ENCODE data around the gene ADIPOR2.

The ADIPOR2 gene

DNA sequence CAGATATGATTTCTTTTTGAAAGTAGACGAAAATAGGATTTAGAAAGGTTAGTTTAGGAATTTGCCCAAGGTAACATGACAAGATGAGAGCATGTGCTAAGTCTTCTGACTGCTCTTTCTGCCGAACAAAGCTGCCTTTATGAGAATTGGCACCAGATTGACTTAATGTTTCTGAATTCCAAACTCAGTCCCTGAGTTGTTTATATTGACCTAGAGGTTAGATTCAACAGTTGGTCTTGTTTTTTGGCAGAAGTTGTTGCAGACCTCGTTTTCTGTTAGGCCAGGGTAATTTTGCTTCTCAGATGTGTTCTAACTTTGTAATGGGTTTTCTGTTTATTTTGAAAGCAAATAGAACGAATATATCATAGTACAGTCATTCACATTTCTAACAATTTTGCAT lies 68.0 kb downstream of the ADIPOR2 start:
- ATAC-seq (ENCODE audit: low read depth) (no peak), DNase-seq (ENCODE audit: low spot score) (no peak)
- Histone ChIP-seq H3K27ac (ENCODE audit: poor library complexity, severe bottlenecking) (no peak overlapping the region), H3K27me3 (ENCODE audit: insufficient read depth, poor library complexity, severe bottlenecking) (no peaks in the 10 kb centered on the region), H3K36me3 (ENCODE audit: low read depth) (peaks cover 81% of the 10 kb centered on the region), H3K9me3 (ENCODE audit: severe bottlenecking) (no peaks in the 10 kb centered on the region), H3K4me3 (ENCODE audit: severe bottlenecking) (no peak overlapping the region), H3K4me1 (ENCODE audit: insufficient read depth, poor library complexity, severe bottlenecking) (peaks cover 16% of the 10 kb centered on the region)
- TF ChIP-seq, protein P1, sequence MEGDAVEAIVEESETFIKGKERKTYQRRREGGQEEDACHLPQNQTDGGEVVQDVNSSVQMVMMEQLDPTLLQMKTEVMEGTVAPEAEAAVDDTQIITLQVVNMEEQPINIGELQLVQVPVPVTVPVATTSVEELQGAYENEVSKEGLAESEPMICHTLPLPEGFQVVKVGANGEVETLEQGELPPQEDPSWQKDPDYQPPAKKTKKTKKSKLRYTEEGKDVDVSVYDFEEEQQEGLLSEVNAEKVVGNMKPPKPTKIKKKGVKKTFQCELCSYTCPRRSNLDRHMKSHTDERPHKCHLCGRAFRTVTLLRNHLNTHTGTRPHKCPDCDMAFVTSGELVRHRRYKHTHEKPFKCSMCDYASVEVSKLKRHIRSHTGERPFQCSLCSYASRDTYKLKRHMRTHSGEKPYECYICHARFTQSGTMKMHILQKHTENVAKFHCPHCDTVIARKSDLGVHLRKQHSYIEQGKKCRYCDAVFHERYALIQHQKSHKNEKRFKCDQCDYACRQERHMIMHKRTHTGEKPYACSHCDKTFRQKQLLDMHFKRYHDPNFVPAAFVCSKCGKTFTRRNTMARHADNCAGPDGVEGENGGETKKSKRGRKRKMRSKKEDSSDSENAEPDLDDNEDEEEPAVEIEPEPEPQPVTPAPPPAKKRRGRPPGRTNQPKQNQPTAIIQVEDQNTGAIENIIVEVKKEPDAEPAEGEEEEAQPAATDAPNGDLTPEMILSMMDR (IDR thresholded peaks at IDR 0.05; ENCODE audit: poor library complexity, severe bottlenecking): no peak

DNA sequence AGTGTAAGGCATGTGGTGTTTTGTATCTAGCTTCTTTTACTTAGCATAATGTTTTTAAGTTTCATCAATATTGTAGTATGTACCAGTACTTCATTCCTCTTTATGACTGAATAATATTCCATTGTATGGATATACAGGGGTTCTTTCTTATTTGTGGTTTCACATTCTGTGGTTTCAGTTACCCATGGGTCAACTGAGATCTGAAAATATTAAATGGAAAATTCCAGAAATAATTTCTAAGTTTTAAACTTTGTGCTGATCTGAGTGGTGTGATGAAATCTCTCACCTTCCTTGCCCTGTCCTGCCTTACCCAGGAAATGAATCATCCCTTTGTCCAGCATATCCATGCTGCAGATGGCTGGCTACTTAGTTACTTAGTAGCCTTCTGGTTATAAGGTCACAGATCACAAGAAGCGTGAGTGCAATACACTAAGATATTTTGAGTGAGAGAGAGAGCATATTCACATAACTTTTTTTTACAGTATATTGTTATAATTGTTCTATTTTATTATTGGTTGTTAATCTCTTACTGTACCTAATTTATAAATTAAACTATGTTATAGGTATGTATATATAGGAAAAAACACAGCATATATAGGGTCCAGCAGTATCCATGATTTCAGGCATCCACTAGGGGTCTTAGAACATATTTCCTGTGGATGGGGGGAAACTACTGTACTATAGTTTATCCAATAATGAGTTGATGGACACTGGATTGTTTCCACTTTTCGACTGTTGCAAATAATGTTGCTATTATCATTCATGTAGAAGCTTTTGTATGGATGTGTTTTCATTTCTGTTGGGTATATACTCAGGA lies 69.9 kb downstream of the ADIPOR2 start:
- Histone ChIP-seq H3K27ac (ENCODE audit: poor library complexity, severe bottlenecking) (peak overlapping the region; percentile 59), H3K9me3 (ENCODE audit: severe bottlenecking) (no peaks in the 10 kb centered on the region), H3K4me1 (ENCODE audit: insufficient read depth, poor library complexity, severe bottlenecking) (peaks cover 26% of the 10 kb centered on the region), H3K27me3 (ENCODE audit: insufficient read depth, poor library complexity, severe bottlenecking) (no peaks in the 10 kb centered on the region), H3K36me3 (ENCODE audit: low read depth) (peaks cover 64% of the 10 kb centered on the region), H3K4me3 (ENCODE audit: severe bottlenecking) (no peak overlapping the region)
- TF ChIP-seq, protein P1 (IDR thresholded peaks at IDR 0.05; ENCODE audit: poor library complexity, severe bottlenecking): no peak
- DNase-seq (ENCODE audit: low spot score) (no peak), ATAC-seq (ENCODE audit: low read depth) (peak; percentile 92)

DNA sequence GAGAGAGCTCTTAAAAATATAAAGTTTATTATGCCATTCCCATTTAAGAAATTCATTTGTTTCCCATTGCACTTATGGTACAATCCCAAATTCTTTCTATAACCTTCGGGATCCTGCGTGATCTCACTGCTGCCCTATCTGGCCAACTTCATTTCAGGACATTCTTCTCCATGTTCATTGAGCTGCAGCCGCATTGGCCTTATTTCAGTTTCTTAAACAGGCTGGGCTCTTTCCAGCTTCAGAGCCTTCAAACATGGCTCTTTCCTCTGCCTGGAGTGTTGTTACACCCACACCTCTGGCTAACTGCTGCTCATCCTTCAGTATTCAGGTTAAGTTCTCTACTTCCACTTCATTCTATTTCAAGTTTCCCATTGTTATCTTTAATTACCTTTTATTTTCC lies 71.0 kb downstream of the ADIPOR2 start:
- no peak for DNase-seq (ENCODE audit: low spot score)
- H3K4me1 ChIP-seq (ENCODE audit: insufficient read depth, poor library complexity, severe bottlenecking): peaks cover 33% of the 10 kb centered on the region
- peak overlapping the region; percentile 59 for H3K27ac ChIP-seq (ENCODE audit: poor library complexity, severe bottlenecking)
- TF ChIP-seq, protein P1 (IDR thresholded peaks at IDR 0.05; ENCODE audit: poor library complexity, severe bottlenecking): no peak
- H3K27me3 ChIP-seq (ENCODE audit: insufficient read depth, poor library complexity, severe bottlenecking): no peaks in the 10 kb centered on the region
- ATAC-seq (ENCODE audit: low read depth): no peak
- peaks cover 53% of the 10 kb centered on the region for H3K36me3 ChIP-seq (ENCODE audit: low read depth)
- H3K9me3 ChIP-seq (ENCODE audit: severe bottlenecking): no peaks in the 10 kb centered on the region
- H3K4me3 ChIP-seq (ENCODE audit: severe bottlenecking): no peak overlapping the region

DNA sequence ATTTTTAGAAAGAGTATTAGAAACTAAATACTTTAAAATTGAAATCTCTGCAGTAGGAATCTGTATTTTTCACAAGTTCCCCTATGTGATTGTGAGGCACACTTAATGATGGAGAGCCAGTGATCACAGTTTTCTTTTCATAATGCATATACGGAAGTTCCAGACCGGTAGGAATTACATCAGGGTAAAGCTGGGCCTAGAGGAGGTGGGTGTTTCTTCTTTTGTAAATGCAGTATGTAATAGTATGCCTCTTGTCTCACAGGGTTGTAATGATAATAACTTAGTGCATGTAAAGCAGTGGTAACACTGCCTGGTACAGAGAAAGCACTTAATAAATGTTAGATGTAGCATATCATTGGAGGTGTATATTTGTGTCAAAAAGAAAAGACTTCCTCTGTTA lies 72.3 kb downstream of the ADIPOR2 start:
- TF ChIP-seq, protein P1 (IDR thresholded peaks at IDR 0.05; ENCODE audit: poor library complexity, severe bottlenecking): no peak

DNA sequence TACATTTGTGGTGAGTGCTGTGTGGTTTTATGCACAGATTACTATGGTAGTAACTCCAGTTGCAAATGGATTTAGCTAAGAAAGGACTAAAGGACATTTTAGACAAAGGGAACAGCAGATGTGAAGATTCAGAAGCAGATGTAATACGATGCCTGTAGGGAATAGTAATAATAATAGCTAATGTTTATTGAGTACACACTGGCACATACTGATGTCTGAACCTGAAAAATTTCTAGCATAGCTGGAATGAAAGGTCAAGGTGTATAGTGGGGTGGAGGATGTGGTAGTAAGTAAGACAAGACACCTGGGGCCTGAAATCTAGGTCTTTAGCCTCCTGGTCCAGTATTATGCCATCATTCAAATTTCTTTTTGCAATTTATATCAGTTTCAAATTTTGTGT lies 75.2 kb downstream of the ADIPOR2 start:
- TF ChIP-seq, protein P1 (IDR thresholded peaks at IDR 0.05; ENCODE audit: poor library complexity, severe bottlenecking): no peak
- Histone ChIP-seq H3K36me3 (ENCODE audit: low read depth) (peaks cover 44% of the 10 kb centered on the region), H3K27ac (ENCODE audit: poor library complexity, severe bottlenecking) (peak overlapping the region; percentile 13), H3K9me3 (ENCODE audit: severe bottlenecking) (no peaks in the 10 kb centered on the region), H3K27me3 (ENCODE audit: insufficient read depth, poor library complexity, severe bottlenecking) (no peaks in the 10 kb centered on the region), H3K4me1 (ENCODE audit: insufficient read depth, poor library complexity, severe bottlenecking) (peaks cover 33% of the 10 kb centered on the region), H3K4me3 (ENCODE audit: severe bottlenecking) (no peak overlapping the region)
- no peak for DNase-seq (ENCODE audit: low spot score)
- peak; percentile 32; the same call in 1 of the 3 replicates for ATAC-seq (ENCODE audit: low read depth)

More for the DNA sequence above, 72.3 kb downstream of the ADIPOR2 start:
- Histone ChIP-seq H3K27me3 (ENCODE audit: insufficient read depth, poor library complexity, severe bottlenecking) (no peaks in the 10 kb centered on the region), H3K27ac (ENCODE audit: poor library complexity, severe bottlenecking) (no peak overlapping the region), H3K36me3 (ENCODE audit: low read depth) (peaks cover 40% of the 10 kb centered on the region), H3K4me3 (ENCODE audit: severe bottlenecking) (no peak overlapping the region), H3K9me3 (ENCODE audit: severe bottlenecking) (no peaks in the 10 kb centered on the region), H3K4me1 (ENCODE audit: insufficient read depth, poor library complexity, severe bottlenecking) (peaks cover 33% of the 10 kb centered on the region)
- DNase-seq (ENCODE audit: low spot score) (no peak), ATAC-seq (ENCODE audit: low read depth) (no peak)

Measured in RWPE2 (cell line).